Smooth muscle cell (in vitro differentiated cells): ENCODE data around the gene ACHE. TPM values are rescaled to one million over a fixed set of nuclear protein-coding genes. Genes with fewer than 3 reads are reported as not detected.
"Not testable (repeated sequence)": the region's sequence is repeated elsewhere in the genome, so short reads cannot be mapped to it uniquely, and the experiment has no call there.

Experiments used
- DNase-seq: peaks from one replicate; lab custom pipeline; 2025; ENCODE audit not compliant: unreplicated experiment; lab: John Stamatoyannopoulos, UW
- H2AFZ ChIP-seq: fragments of 200-600 bp; sonication (generic); 2 replicates; pipeline ENCODE4 v1.6.0; 2016; ENCODE audit warnings: antibody characterized with exemption, low read depth, mild to moderate bottlenecking
- H3F3A ChIP-seq: fragments of 200-600 bp; sonication (generic); 2 replicates; pipeline ENCODE4 v1.6.0; 2017; ENCODE audit warnings: antibody characterized with exemption, low read depth
- H3K27ac ChIP-seq: fragments of 200-600 bp; sonication (generic); 2 replicates; pipeline ENCODE4 v1.5.1; 2016; ENCODE audit warnings: low read depth, mild to moderate bottlenecking
- H3K27me3 ChIP-seq: fragments of 200-600 bp; sonication (generic); 2 replicates; pipeline ENCODE4 v1.6.1; 2016; ENCODE audit warnings: low read depth, mild to moderate bottlenecking
- H3K36me3 ChIP-seq: fragments of 200-600 bp; sonication (generic); 2 replicates; pipeline ENCODE4 v1.5.1; 2016; ENCODE audit warnings: low read depth
- H3K4me1 ChIP-seq: fragments of 200-600 bp; sonication (generic); 2 replicates; pipeline ENCODE4 v1.5.1; 2016; ENCODE audit warnings: low read depth
- H3K4me2 ChIP-seq: fragments of 200-600 bp; sonication (generic); 2 replicates; pipeline ENCODE4 v1.6.0; 2016; ENCODE audit warnings: mild to moderate bottlenecking
- H3K4me3 ChIP-seq: fragments of 200-600 bp; sonication (generic); 2 replicates; pipeline ENCODE4 v1.5.1; 2016; ENCODE audit warnings: mild to moderate bottlenecking
- H3K79me2 ChIP-seq: fragments of 200-600 bp; sonication (generic); 2 replicates; pipeline ENCODE4 v1.6.0; 2016; ENCODE audit warnings: low read depth, mild to moderate bottlenecking
- H3K9ac ChIP-seq: fragments of 200-600 bp; sonication (generic); 2 replicates; pipeline ENCODE4 v1.6.0; 2016; ENCODE audit warnings: low read depth
- H3K9me3 ChIP-seq: fragments of 200-600 bp; sonication (generic); replicated peaks from 2 replicates; pipeline ENCODE4 v1.5.1; 2016; ENCODE audit warnings: low read depth
- H4K20me1 ChIP-seq: fragments of 200-600 bp; sonication (generic); 2 replicates; pipeline ENCODE4 v1.6.0; 2016; ENCODE audit warnings: low read depth
- CTCF ChIP-seq: fragments of 200-600 bp; sonication (generic); IDR thresholded peaks from 2 replicates; pipeline ENCODE4 v1.5.1; 2017; ENCODE audit warnings: borderline replicate concordance, mild to moderate bottlenecking, antibody characterized with exemption; ENCODE audit not compliant: insufficient read depth, poor library complexity, severe bottlenecking
- WGBS: methylation state at CpG from one replicate; pipeline ENCODE4 v1.1.7; 2016; ENCODE audit warnings: low lambda C conversion rate; 5-methylcytosine and 5-hydroxymethylcytosine counted together
- polyA plus RNA-seq: library from polyadenylated mRNA; unstranded; fragments of >200 nt; fragmentation: Nextera tagmentation; extraction: Ambion mirVana; gene quantifications from 2 replicates; pipeline ENCODE4 v1.2.1, GENCODE V29; 2016
- total RNA-seq: library from RNA; depleted of rRNA; stranded (reverse); fragments of >200 nt; gene quantifications from 2 replicates; pipeline ENCODE4 v1.2.3, GENCODE V29; 2014

The ACHE gene
- total RNA-seq = 2.6 and 3.2 TPM in 2 replicates
- 2.8 and 3.5 TPM in 2 replicates for polyA plus RNA-seq

DNA sequence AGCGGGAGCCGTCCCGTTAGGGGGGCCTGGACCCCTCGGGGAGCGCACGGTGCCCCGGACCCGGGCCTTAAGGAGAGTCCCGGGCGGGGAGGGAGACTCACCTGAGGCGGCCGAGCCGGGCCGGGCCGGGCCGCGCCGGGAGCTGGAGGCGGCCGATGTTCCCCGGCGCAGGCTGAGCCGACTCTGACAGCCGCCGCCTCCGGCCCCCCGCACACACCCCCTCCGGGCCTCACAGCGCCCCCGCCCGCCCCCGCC, at the start of gene ACHE:
Gene ACHE (minus strand): TSS at position 188 of the 255 bp plus-strand sequence. CDS start 1,656 bp downstream, outside the sequence.
- Histone ChIP-seq H3K36me3 (no peaks in the 10 kb centered on the region), H3K4me2 (peak within 1 kb of the TSS; percentile 100), H3K4me3 (peak within 1 kb of the TSS; percentile 72), H3K9ac (no peak within 1 kb of the TSS), H3K27me3 (peaks cover 26% of the 10 kb centered on the region), H2AFZ (peak within 1 kb of the TSS; percentile 75), H3K27ac (no peak within 1 kb of the TSS), H3F3A (no peaks in the 10 kb centered on the region), H4K20me1 (no peaks in the 10 kb centered on the region), H3K4me1 (peaks cover 27% of the 10 kb centered on the region), H3K79me2 (no peaks in the 10 kb centered on the region), H3K9me3 (no peaks in the 10 kb centered on the region)
- 0% methylated on average over 2 of the region's 32 CpGs for WGBS
- no peak for TF ChIP-seq CTCF
- no peak for DNase-seq

DNA sequence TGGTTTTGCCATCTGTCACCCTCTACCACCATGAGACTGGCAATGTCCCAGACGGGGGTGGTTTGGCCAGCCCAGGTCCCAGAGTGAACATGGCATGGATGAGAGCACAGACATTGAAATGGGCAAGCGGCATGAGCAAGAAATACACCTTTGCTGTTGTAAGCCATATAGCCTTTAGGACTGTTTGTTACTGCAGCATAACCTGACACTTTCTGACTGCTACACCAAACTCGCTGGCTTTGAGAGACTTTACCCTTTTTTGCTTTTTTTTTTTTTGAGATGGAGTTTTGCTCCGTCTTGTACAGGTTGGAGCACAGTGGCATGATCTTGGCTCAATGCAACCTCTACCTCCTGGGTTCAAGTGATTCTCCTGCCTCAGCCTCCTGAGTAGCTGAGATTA, 48.5 kb upstream of the ACHE start:
- Histone ChIP-seq H3K9me3 (no peaks in the 10 kb centered on the region), H3K79me2 (no peaks in the 10 kb centered on the region), H3K4me2 (no peak overlapping the region), H3K27ac (no peak overlapping the region), H3K4me1 (no peaks in the 10 kb centered on the region), H3K4me3 (no peak overlapping the region), H4K20me1 (no peaks in the 10 kb centered on the region), H3K27me3 (no peaks in the 10 kb centered on the region), H3K36me3 (no peaks in the 10 kb centered on the region), H3K9ac (no peak overlapping the region), H2AFZ (no peak overlapping the region), H3F3A (no peaks in the 10 kb centered on the region)
- TF ChIP-seq CTCF = no peak
- no peak for DNase-seq
- 100% methylated on average over 4 of the region's 4 CpGs for WGBS

DNA sequence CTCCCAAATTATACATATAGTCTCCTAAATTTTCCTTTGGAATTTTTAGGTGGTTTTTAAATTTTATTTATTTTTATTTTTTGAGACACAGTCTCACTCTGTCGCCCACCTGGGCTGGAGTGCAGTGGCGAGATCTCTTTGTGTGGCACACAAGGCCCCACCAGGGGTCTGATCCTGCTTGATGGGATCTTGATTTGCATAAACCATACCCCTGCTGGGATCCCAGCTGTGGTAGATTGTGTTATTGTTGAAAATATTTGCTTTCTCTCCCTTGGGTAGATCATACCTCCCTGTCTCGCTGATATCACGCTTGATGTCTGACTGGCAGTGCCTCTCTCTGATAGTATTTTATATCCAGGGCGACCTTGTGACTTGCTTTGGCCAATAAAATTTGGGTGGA, 48.0 kb upstream of the ACHE start:
- no peaks in the 10 kb centered on the region for H3K27me3 ChIP-seq
- H3K79me2 ChIP-seq = no peaks in the 10 kb centered on the region
- H3K4me1 ChIP-seq = no peaks in the 10 kb centered on the region
- no peaks in the 10 kb centered on the region for H4K20me1 ChIP-seq
- no peaks in the 10 kb centered on the region for H3K36me3 ChIP-seq
- TF ChIP-seq CTCF = no peak
- no peaks in the 10 kb centered on the region for H3F3A ChIP-seq
- H3K4me3 ChIP-seq = no peak overlapping the region
- 92% methylated on average over 5 of the region's 5 CpGs for WGBS
- H3K9ac ChIP-seq = no peak overlapping the region
- no peaks in the 10 kb centered on the region for H3K9me3 ChIP-seq
- no peak for DNase-seq
- H3K4me2 ChIP-seq = no peak overlapping the region
- H3K27ac ChIP-seq = no peak overlapping the region
- H2AFZ ChIP-seq = no peak overlapping the region

DNA sequence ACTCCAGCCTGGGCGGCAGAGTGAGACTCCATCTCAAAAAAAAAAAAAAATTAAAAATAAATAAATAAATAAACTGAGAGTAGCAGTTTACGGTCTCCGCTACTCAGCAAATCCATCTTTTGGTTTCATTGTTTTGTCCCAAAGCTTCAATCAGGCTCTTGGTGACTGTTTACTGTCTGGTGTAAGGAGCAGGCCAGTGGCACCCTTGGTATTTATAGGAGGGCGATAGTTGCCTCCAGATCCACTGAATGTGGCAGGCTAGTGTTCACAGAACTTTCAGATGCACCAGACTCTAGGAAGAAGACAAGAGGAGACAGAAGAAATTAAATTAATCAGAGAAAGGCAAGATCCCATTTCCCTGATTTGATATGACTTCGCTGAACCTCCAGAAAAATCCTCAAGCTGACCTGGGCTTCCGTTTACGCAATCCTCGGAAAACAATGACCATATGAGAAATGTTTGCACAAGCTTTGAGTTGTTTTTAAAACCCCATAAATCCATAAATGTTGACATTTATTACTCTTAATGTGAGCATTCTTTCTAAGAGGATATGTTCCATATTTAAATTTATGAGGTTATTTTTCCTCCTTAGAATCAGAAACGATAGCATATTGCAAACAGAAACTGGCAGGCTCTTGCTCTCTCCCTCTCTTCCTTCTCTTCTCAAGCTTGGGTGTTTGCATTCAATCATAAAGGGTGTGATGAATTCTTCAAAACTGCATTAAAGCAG, 46.5 kb upstream of the ACHE start:
- TF ChIP-seq CTCF = no peak
- 87% methylated on average over 9 of the region's 9 CpGs for WGBS
- Histone ChIP-seq H3K79me2 (no peaks in the 10 kb centered on the region), H3K4me1 (no peaks in the 10 kb centered on the region), H3K4me3 (no peak overlapping the region), H3K36me3 (no peaks in the 10 kb centered on the region), H4K20me1 (no peaks in the 10 kb centered on the region), H3K27ac (no peak overlapping the region), H3K27me3 (no peaks in the 10 kb centered on the region), H3K4me2 (no peak overlapping the region), H3F3A (no peaks in the 10 kb centered on the region), H2AFZ (no peak overlapping the region), H3K9ac (no peak overlapping the region), H3K9me3 (no peaks in the 10 kb centered on the region)
- no peak for DNase-seq

DNA sequence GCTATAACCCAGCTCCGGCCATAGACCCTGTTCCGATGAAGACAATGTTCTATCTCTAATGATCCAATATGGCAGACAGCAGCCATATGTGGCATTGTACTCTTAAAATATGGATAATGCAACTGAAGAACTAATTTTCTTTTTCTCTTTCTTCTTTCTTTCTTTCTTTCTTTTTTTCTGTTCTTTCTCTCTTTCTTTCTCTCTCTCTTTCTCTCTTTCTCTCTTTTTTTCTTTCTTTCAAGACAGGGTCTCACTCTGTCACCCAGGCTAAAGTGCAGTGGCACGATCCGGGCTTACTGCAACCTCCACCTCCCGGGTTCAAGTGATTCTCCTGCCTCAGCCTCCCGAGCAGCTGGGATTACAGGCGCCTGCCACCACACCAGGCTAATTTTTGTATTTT, 40.5 kb upstream of the ACHE start:
- H2AFZ ChIP-seq, H3K4me3 ChIP-seq, H3K27me3 ChIP-seq, H3K9me3 ChIP-seq, H3K4me2 ChIP-seq, H3F3A ChIP-seq, H3K36me3 ChIP-seq, H3K4me1 ChIP-seq, DNase-seq, H3K79me2 ChIP-seq, H3K27ac ChIP-seq, H4K20me1 ChIP-seq, H3K9ac ChIP-seq: not testable (repeated sequence)
- 94% methylated on average over 7 of the region's 7 CpGs for WGBS

DNA sequence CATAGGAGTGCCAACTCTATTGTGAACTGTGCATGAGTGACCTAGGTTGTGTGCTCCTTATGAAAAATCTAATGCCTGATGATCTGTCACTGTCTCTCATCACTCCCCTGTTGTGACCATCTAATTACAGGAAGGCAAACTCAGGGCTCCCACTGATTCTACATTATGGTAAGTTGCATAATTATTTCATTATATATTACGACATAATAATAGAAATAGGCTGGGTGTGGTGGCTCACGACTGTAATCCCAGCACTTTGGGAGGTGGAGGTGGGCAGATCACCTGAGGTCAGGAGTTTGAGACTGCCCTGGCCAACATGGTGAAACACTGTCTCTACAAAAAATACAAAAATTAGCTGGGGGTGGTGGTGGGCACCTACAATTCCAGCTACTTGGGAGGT, 39.7 kb upstream of the ACHE start:
- H3K27ac ChIP-seq, H3K79me2 ChIP-seq, H3K9me3 ChIP-seq, H4K20me1 ChIP-seq, H3K4me1 ChIP-seq, H3K27me3 ChIP-seq, H2AFZ ChIP-seq, DNase-seq, H3K9ac ChIP-seq, H3K4me2 ChIP-seq, H3K36me3 ChIP-seq, H3K4me3 ChIP-seq, H3F3A ChIP-seq: not testable (repeated sequence)
- 92% methylated on average over 2 of the region's 2 CpGs for WGBS
